ENCODE data around the gene CFP.

CFP gene

DNA sequence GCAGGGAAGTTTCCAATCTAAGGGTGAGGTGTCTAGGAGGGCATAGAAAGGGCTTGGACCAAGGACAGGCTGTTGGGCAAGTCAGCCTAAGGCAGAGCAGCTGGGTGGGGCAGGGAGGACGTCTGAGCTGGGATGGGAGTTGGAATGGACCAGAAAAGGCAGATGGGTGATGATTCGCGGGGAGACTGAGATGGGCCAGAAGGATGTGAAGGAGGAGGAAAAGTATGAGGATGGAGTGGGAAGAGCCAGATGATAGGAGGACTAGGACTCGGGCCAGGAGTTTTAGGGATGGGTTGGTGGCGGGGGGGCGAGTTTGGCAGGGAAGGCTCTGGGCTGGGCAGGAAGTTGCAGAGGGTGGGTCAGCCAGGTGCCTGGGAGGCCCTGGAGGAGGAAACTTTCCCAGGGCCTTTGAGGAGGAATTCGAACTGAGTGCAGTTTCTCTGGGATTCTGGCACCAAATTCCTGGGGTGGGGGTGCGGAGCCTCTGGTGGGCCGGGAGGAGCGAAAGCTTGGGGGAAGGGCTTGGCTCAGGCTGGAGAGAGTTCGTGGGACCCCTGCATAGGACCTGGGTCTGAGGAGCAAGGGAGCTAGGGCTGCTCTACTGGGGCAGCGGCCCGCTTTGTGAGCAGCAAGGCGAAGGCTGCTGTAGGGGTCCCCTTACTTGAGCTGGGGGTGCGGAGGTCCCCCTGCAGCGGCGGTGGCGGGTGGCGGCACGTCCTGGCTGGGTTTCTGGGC, 56.2 kb downstream of the CFP start:
- H3K27ac ChIP-seq = no peak overlapping the region
- TF ChIP-seq ZFX (IDR thresholded peaks at IDR 0.05) = no peak

Data from C4-2B (cell line).